GM12892 (cell line): ENCODE data around the gene HAUS8.

Experiments
- POLR2A ChIP-seq: IDR thresholded peaks from 2 replicates; pipeline ENCODE4 v1.6.1; 2011; ENCODE audit warnings: low read depth, low read length, control low read depth
- POLR2AphosphoS5 ChIP-seq: IDR thresholded peaks from 2 replicates; pipeline ENCODE4 v1.6.1; 2011; ENCODE audit warnings: low read depth, low read length, control low read depth
- TAF1 ChIP-seq: IDR thresholded peaks from 2 replicates; pipeline ENCODE4 v1.6.1; 2011; ENCODE audit warnings: low read depth, mild to moderate bottlenecking, control low read depth, low read length, borderline replicate concordance

DNA sequence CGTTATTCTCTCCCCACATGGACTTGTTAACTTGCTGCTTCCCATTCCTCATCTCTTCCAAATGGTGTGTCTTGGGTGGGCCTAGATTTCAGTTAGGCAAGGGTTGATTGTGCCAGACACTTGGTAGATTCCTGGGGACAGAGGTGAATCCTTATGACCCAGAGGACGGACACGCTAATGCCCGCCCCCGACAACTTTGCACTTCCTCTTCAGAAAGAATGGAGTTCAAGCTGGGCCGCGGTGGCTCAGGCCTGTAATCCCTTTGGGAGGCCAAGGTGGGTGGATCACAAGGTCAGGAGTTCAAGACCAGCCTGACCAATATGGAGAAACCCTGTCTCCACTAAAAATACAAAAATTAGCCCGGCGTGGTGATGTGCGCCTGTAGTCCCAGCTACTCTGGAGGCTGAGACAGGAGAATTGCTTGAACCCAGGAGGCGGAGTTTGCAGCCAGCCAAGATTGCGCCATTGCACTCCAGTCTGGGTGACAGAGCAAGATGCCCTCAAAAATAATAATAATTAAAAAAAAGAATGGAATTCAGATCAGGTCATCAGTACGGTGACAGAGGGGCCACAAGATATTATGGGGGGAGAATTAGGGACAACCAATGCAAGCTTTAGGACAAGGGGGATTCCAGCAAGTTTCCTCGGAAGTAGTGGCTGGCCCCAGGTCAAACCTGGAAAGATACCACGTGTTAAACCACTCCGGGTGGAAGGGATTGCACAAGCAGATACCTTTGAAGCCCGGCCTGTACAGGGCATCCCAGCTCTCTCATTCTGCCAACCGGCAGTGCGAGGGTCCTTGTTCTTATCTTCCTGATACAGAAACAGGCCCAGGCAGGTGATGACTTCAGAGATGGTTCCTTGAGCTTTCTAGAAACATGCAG, 3.0 kb upstream of the HAUS8 start:
- TF ChIP-seq POLR2AphosphoS5 (no peak), POLR2A (no peak), TAF1 (no peak)
